HepG2 (cell line): Measurements from ENCODE around the gene TAS1R1.

Experiments used
- ATF6 ChIP-seq: sonication (generic); formaldehyde crosslinking; conservative IDR thresholded peaks from 2 replicates; pipeline ENCODE4 v1.4.0; 2020; ENCODE audit warnings: missing genetic modification reagents
- CEBPB ChIP-seq: IDR thresholded peaks from 2 replicates; pipeline ENCODE4 v1.6.1; 2011; ENCODE audit warnings: low read depth, low read length, improper control_type of control experiment, borderline replicate concordance
- DPF2 ChIP-seq: sonication (generic); formaldehyde crosslinking; IDR thresholded peaks from 2 replicates; pipeline ENCODE4 v1.4.0; 2020; ENCODE audit warnings: mild to moderate bottlenecking, low read depth, missing genetic modification reagents, borderline replicate concordance
- EP300 ChIP-seq, 3 experiments: sonication (generic) in 1 of 3; formaldehyde crosslinking in 1 of 3; IDR thresholded peaks; 2 replicates each; pipeline versions ENCODE4 v1.5.1 to v1.6.1; 2011 to 2020; ENCODE audit warnings: low read depth in 2 of 3, low read length in 2 of 3, borderline replicate concordance in 1 of 3, improper control_type of control experiment in 1 of 3, mild to moderate bottlenecking in 1 of 3, missing genetic modification reagents in 1 of 3, moderate library complexity in 1 of 3
- MAX ChIP-seq: IDR thresholded peaks from 2 replicates; pipeline ENCODE4 v1.6.1; 2012; ENCODE audit warnings: inconsistent platforms
- RAD21 ChIP-seq: fragments of 450-650 bp; formaldehyde crosslinking; IDR thresholded peaks from 2 replicates; pipeline ENCODE4 v1.5.0; 2020; ENCODE audit warnings: mild to moderate bottlenecking
- ZNF441 ChIP-seq: sonication (generic); formaldehyde crosslinking; IDR thresholded peaks from 2 replicates; pipeline ENCODE4 v1.7.0; 2021; ENCODE audit warnings: missing genetic modification reagents, borderline replicate concordance
- ZNF644 ChIP-seq: IDR thresholded peaks from 2 replicates; pipeline ENCODE4 v1.6.1; 2016; ENCODE audit warnings: low read depth
- TF ChIP-seq, protein P1 (sequence below): sonication (generic); formaldehyde crosslinking; IDR thresholded peaks from 2 replicates; pipeline ENCODE4 v1.5.0; 2020; ENCODE audit warnings: mild to moderate bottlenecking, missing genetic modification reagents, moderate library complexity

GRCh38 chr1:6619045-6619444 is 63.9 kb downstream of the TAS1R1 start:
- TF ChIP-seq EP300 (IDR thresholded peaks at IDR 0.05; ENCODE audit: low read depth in 2 of 2, low read length in 2 of 2) (no peak), EP300 (CRISPR knock-in tag; IDR thresholded peaks at IDR 0.05; ENCODE audit: borderline replicate concordance) (no peak), RAD21 (CRISPR knock-in tag) (no peak), MAX (no peak), ATF6 (no peak), DPF2 (CRISPR knock-in tag) (no peak), ZNF441 (no peak), ZNF644 (CRISPR knock-in tag) (no peak), CEBPB (no peak)
- TF ChIP-seq, protein P1, sequence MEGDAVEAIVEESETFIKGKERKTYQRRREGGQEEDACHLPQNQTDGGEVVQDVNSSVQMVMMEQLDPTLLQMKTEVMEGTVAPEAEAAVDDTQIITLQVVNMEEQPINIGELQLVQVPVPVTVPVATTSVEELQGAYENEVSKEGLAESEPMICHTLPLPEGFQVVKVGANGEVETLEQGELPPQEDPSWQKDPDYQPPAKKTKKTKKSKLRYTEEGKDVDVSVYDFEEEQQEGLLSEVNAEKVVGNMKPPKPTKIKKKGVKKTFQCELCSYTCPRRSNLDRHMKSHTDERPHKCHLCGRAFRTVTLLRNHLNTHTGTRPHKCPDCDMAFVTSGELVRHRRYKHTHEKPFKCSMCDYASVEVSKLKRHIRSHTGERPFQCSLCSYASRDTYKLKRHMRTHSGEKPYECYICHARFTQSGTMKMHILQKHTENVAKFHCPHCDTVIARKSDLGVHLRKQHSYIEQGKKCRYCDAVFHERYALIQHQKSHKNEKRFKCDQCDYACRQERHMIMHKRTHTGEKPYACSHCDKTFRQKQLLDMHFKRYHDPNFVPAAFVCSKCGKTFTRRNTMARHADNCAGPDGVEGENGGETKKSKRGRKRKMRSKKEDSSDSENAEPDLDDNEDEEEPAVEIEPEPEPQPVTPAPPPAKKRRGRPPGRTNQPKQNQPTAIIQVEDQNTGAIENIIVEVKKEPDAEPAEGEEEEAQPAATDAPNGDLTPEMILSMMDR (CRISPR knock-in tag) = no peak
